ENCODE data around the gene PLA2G2F.
"Not testable (repeated sequence)": the region's sequence is repeated elsewhere in the genome, so short reads cannot be mapped to it uniquely, and the experiment has no call there.

The PLA2G2F gene

DNA sequence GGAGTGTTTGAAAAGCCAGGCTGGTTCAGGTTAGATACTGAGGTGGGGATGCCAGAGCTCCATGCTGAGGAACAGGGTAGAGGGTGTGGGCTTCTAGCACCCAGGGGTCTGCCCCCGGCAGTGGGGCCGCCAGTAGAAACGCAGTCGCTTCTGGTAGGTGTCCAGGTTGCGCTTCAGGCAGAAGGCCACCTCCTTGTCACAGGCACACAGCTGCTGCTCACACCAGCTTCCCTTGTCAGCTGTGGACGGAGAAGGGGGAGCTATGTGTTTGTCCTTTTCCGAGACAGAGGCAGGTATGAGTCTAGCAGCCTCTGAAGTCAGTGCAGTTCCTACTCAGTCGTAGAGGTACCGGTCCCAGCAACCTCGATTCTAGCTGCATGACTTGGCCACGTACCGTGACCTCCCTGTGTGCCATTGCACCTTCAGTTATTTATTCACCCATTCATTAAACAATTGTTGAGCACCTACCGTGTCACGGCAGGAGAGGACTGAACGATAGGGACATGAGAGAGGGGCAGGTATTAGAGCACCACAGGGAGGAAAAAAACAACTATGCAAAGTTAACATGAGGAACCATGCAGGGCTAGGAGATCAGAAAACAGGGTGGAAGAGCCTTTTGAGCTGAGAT is 25.0 kb upstream of the PLA2G2F start:
- no peak for DNase-seq (ENCODE audit: low spot score)

DNA sequence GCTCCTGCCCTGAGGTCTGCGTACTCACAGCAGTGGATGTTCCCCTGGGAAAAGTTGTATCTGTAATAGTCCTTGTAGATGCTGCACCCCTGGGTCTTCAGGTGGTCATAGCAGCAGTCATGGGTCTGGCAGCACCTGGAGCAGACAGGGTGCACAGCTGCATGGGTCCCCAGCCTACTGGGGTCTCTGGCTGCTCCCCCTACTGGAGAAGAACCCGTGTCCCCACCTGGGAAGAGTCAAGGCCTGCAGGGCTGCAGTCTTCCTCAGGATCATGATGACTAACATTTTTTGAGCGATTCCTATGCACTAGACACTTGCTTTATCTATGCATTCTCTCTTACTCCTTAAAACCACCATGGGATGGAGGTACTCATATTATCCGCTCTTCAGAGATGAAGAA is 23.6 kb upstream of the PLA2G2F start:
- no peak for DNase-seq (ENCODE audit: low spot score)

DNA sequence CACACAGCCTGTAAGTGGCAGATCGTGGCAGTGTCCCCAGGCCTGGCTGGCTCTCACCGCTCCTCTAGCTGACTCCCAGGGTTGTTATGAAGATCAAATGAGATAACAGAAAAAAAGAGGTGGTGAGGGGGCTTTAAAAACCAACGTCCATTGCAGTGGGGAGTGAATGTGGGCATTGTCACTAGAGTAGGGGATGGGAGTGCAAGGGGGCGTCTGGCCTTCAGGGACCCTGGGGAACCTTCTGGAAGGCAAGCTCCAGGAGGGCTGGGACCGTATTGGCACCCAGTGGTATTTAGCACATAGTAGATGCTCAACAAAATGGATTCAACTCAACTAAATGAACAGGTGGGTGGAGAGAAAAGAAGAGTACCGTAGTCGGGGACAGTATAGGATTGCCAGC is 23.2 kb upstream of the PLA2G2F start:
- DNase-seq (ENCODE audit: low spot score): no peak

DNA sequence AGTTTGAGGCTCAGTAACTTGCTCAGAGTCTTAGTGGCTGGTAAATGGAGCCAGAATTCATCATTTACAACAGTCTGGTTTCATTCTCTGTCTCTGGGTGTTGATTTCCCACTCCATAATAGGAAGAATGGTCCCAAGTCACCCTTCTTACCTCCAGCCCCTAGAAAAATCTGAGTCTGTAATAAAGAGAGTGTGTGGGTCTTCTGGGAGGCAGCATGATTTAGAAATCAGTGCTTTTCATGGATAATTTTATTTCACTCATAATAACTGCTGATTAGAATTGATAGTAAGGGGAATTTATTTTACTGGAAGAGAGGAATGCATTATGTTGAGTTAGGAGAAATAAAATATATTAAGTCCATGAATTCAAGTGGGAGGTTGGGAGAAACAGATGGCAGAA is 21.9 kb upstream of the PLA2G2F start:
- no peak for DNase-seq (ENCODE audit: low spot score)

DNA sequence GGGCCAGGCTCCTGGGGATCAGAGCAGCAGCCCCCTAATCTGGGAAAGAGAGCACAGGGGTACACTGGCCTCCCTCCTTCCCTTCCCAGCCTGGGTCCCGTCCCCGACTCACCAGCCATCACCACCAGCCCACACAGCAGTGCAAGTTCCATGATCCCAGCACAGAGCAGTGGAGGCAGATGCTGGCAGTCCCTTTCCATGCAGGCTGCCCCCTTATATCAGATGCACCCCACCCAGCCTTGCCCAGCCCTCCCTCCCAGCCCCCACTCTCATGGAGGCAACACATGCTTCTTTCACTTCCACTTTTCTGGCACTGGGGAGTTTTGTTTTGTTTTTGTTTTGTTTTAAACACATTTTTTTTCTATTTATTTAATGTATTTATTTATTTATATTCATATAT is 19.8 kb upstream of the PLA2G2F start, which contains the start of gene PLA2G2D:
TSS of gene PLA2G2D (minus strand) at position 190 of the 400 bp plus-strand sequence. CDS start at position 152, 38 bp downstream.
- DNase-seq (ENCODE audit: low spot score): no peak

DNA sequence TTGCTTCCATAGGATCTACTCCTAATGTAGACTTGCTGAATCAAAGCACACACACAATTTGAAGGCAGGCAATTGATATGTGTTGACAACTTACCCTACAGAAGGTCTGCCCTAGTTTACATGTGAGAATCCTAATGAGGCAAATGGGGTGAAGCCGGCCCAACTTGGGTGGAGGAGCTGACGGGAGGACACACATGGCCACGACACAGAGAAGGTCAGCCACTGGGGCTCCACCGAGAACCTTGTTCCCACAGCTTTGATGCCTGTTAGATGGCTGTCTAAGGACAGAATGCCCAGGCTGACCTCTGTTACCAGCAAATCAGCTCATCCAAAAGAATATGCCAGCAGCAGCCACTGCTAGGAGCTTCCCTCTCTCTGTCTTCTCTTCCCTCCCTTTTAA is 18.3 kb upstream of the PLA2G2F start:
- no peak for DNase-seq (ENCODE audit: low spot score)

DNA sequence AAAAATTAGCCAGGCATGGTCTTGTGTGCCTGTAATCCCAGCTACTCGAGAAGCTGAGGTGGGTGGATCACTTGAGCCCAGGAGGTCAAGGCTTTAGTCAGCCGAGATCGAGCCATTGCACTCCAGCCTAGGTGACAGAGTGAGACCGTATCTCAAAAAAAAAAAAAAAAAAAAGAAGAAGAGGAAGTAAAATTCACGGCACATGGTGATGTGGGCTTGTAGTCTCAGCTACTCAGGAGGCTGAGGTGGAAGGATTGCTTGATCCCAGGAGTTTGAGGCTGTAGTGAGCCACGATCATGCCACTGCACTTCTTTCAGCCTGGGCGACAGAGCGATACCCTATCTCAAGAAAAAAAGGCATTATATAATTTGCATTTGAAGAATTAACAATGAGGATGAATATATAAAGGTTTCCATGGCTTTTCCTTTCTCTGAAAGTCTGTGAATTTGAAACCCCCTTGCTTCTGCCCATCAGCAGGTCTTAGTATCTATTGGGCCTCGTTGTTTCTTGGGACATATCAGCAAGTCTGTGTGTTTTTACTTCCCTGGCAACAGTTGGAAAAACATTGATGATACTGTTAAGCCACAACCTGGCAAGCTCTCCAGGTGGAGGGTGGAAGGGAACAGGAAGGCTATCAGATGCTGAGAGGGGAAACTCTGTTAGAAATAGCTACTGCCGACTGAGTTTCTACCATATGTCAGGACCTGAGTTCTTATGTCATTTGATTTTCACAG is 15.2 kb upstream of the PLA2G2F start:
- DNase-seq (ENCODE audit: low spot score): no peak

DNA sequence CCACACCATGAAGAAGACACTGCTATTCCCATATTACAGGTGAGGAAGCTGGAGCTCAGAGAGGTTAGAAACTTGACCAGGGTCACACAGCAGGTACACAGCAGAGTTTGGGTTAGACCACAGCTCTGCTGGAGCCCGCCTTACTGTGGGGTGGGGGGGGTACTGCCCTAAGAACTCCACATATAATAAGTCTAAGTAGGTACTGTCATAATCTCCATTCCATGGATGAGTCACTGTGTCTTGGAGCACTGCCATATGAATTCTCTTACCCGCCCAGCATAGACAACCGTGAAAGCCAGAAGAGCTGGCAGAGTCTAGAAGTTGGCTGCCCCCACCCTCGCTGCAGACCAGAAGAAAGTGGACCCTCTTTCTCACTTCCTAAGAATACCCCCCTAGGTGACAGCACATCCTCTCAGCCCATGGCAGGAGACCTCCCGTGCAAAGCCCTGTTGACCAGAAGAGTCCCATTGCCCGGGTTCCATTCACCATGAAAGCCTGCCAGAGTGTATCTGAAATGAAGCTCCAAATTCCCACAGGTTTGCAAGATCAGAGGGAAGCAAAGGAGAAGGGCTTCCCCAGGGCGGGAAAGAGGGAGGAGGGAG is 14.6 kb upstream of the PLA2G2F start:
- no peak for DNase-seq (ENCODE audit: low spot score)

DNA sequence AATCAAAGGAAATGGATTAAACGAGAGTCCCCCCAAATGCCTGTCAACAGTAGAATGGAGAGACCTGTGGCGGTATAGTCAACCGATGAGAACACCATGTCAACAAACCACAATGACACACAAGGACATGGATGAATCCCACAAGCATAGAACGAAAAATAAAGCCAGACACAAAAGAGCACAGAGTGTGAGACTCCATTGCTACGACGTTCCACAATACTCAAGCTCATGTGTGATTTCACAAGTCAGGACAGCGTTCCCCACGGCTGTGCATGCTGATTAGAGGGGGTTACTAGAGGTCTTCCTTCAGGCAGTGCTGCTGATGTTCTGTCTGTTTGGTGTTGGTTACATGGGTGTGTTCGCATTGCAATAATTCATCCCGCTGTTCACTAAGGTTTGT is 14.0 kb upstream of the PLA2G2F start:
- no peak for DNase-seq (ENCODE audit: low spot score)

DNA sequence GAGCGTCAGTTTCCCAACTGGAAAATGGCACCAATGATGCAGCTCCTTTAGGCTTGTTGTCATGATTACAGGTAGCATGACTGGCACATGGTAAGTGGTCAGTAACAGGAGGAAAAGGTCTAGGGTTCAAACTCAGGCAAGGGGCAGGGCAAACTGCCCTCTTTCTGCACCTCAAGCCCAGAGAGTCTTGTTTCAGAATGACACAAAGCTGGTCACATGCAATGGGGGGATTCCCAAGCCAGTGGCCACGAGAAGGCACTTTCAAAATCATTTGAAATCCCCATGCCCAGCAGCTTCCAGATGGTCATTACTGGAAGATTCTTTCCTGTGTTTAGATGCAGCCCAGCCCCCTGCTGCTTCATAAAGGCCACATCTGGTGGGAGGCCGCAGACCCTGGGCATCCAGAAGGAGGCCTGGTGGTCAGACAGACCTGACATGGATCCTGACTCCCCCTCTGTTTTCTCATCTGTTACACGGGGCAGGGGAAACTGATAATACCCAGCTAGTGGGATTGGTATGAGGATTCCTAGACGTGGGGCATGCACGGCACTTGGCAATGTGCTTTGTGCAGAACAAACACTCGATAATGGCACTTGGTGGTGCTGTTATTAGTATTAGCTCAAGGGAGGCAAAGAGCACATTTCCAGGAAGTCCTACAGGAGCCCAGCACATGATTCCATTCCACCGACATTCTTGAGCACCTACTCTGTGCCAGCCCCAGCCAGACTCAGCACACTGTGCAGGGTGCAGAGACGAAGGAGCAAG is 12.9 kb upstream of the PLA2G2F start:
- DNase-seq (ENCODE audit: low spot score): no peak

DNA sequence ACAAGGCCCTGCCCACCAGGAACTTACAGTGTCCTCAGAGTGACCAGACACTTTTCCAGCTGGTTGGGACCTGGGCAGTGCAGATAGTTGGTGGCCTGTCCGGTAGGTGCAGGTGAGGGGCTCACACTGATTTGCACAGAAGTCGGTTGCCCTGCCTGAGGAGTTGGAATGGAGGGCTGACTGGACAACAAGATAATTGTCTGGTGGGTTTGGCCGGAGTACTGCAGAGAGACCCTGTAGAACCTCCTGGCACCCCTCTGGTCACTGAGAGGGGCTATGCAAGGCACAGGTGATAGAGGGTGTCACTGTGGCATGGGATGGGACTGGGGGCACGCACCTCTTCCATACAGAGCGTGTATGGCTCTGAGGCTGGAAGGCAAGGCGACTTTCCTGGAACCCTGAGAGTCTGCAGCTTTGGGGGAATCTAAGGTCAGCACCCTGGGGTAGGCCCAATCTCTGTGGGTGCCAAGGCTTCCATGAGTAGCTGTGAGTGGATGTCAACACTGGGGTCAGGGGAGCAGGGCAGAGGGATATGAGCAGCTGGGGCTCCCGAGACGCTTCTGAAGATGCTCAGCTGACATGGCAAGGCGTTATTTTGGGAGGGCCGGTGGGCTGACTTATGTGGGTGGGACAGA is 12.2 kb upstream of the PLA2G2F start:
- no peak for DNase-seq (ENCODE audit: low spot score)

DNA sequence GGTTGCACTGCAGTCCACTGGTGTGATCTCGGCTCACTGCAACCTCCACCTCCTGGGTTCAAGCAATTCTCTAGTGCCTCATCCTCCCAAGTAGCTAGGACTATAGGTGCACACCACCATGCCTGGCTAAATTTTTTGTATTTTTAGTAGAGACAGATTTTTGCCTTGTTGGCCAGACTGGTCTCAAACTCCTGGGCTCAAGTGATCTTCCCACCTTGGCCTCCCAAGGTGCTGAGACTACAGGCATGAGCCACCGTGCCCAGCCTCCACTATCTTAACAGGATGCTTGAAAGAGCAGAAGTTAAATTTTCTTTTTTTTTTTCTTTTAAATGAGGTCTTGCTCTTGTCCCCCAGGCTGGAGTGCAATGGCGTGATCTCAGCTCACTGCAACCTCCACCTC is 8.6 kb upstream of the PLA2G2F start:
- DNase-seq (ENCODE audit: low spot score): not testable (repeated sequence)

DNA sequence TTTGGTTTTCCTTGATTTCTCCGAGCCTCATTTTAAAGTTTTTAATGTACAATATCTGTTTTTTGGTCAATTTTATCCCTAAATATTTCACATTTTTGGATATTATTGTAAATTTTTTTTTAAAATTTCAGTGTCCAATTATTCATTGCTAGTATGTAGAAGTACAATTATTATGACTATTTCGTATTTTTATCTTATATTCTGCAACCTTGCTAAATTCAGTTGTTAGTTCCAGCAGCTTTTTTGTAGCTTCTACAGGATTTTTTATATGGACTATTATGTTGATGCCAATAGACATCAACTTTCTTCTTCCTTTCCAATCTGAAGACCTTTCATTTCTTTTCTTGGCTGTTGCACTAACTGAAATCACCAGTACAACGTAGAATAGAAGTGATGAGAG is 4.1 kb upstream of the PLA2G2F start:
- DNase-seq (ENCODE audit: low spot score): no peak

DNA sequence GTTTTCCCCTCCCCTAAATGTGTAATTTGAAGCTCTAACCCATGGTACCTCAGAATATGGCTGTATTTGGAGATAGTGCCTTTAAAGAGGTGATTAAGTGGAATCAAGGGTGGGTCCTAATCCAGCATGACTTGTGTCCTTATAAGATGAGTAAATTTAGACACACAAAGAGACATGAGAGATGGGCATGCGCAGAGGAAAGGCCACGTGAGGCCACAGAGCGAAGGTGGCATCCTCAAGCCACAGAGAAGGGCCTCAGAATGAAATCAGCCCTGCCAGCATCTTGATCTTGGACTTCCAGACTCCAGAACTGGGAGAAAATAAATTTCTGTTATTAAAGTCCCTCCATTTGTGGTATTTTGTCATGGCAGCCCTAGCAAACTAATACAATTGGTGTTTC is 2.9 kb upstream of the PLA2G2F start:
- no peak for DNase-seq (ENCODE audit: low spot score)

DNA sequence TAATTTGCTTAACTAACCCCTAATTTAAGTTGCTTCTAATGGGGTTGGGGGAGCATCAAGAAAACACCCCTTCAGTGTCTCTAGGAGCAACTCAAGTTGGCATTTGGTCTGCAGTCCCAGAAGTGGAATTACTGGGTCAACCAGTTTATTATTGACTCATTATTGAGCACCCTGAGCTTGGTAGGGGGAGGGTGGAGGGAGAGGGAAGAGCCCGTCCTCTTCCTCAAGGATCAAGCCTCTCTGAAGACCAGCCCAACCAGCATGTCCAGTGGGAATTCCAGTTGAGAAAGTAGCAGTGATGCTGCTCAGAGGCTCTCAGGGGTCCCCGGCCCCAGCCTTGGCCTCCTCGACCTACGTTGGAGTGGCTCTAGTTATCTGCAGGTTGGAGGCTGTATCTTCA is 2.1 kb upstream of the PLA2G2F start:
- DNase-seq (ENCODE audit: low spot score): no peak

DNA sequence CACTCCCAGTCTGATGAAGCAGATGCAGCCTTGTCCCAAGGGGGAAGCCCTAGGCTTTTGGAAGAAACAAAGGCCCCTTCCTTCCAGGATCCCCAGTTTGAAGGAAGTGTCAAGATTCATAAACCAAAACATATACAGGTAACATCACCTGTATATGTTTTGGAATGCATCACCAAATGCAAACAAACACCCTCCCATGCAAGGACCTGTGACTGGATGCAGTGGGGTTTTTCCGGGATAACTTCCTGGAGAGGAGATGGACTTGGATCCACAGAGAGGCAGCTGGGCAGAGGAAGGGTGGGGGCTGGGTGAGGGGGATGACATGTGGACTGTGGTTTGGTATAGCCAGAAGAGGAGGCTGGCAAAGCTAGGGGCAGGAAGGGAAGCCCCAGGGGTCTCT is 1.5 kb upstream of the PLA2G2F start:
- no peak for DNase-seq (ENCODE audit: low spot score)

DNA sequence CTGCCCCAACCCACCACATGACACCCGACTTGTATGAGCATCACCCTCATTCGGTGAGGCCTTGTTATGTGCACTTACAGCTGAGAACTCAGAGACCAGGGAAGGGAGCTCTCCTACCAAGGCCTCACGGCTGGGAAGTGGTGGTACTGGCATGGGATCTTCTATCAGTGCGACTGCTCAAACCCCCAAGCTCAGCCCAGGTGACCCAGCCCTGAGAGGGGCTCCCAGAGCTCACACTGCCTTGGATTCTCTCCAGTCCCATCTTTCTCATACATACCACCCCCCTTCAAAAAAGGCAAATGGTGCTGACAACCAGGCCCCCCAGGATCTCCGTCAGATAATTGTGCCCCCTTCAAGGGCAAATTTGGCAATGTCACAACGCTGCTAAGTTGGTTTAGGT is 777 bp upstream of the PLA2G2F start:
- no peak for DNase-seq (ENCODE audit: low spot score)

DNA sequence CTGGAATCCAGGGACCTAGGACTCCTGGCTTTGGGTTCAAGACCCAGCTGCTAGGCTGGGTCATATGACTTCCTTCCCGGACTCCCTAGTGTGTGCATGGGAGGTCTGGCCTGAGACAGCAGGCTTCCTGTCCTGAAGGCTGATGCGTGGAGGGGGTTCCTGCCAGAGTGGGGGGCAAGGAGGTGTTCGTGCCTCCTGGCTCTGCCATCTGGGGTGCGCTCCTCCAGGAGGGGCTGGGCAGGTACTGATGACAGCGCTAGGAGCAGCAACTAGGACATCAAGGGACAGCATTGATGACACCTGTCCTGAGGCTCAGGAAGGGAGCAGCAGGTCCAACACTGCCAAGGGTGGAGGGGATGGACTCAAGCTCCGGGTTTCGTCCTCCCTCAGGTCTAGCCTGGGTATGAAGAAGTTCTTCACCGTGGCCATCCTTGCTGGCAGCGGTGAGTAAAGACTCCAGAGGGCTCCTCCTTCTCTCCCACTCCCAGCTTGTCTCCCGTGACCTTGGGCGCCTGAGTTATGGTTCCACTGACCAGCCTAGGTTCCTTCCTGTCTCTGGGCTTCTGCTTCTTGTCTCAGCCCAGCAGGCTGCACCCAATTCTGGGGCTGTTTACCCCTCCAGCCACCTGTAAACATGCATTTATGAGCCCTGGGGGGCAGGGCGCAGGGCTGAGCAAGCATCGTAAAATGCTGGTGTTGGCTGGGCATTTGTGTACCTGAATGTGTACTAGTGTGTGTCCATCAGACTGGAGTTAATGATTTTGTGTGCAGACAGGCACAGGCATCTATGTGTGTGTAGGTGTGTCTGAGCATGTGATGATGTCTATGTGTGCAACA is 871 bp downstream of the PLA2G2F start:
- DNase-seq (ENCODE audit: low spot score): no peak

DNA sequence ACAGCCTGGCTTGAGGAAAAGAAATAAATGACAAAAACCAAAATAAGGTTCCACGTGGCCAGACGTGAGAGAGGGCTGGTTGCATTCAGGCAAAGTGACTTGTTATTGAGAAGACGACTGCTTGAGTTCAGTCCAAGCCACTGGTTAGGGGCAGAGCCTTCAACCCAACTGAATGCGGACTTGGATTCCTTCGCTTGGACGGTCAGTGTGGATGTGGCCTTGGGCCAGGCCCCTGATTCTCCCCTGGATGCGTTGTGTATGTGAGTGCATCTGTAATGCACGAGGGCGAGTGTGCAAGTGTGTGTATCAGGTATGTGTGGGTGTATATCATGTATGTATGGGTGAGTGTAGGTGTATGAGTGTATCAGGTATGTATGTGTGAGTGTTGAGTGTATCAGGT is 1.9 kb downstream of the PLA2G2F start:
- no peak for DNase-seq (ENCODE audit: low spot score)

DNA sequence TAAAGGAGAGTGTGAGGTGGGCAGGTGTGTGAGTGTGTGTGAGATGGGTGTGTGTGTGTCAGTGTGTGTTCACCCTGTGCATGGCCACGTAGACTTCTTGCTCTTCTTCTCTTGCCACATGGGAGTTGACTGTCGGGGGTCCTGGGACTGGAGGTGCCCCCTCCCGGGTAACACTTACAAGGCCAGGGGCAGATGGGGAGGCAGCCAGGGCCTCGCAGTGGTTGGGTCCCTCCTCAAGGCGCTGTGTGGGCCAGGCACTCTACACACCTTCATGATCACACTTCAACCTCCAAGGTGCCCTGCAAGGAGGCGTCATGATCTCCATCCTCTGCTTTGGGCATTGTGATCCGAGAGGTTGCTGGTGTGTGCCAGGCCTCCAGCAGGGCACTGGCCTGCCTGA is 2.3 kb downstream of the PLA2G2F start:
- DNase-seq (ENCODE audit: low spot score): no peak

DNA sequence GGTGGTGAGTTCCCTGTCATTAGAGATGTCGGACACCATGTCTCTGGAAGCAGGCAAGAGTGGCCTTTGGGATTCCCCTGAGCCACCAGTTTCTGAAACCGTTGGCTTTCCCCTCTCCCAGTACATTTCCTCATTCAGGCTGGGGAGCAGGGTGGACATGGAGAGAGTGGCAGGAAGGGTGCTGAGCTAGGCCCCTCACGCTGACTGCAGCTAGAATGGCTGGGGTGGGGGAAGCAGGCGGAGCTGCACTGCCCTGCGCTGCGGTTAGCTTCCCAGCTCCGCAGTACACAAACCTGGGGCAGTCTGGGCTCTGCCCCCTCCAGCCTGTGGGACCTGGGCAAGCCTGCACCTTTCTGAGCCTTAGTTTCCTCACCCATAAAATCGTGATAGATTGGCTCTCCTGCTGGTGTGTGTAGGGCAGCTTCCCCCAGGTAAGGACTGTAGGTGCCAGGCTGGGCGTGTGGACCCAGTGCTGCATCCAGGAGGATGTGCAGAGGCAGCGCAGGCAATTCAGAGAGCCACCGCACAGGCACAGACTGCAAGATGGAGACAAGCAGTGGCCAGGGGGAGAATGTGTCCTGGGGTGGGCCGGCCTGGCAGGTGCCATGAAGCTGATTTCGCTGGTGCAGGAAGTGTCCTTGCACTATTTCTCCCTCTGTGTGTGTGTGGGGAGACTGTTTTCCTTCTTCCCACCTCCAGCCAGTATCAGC is 3.0 kb downstream of the PLA2G2F start:
- no peak for DNase-seq (ENCODE audit: low spot score)
